ENCODE data around the gene TCF7. TPM values are rescaled to one million over a fixed set of nuclear protein-coding genes. Genes with fewer than 3 reads are reported as not detected.

TCF7 gene
- polyA plus RNA-seq, 2 of the 4 experiments (the other 2 are of a cell fraction): 2.8 to 10.1 TPM

DNA sequence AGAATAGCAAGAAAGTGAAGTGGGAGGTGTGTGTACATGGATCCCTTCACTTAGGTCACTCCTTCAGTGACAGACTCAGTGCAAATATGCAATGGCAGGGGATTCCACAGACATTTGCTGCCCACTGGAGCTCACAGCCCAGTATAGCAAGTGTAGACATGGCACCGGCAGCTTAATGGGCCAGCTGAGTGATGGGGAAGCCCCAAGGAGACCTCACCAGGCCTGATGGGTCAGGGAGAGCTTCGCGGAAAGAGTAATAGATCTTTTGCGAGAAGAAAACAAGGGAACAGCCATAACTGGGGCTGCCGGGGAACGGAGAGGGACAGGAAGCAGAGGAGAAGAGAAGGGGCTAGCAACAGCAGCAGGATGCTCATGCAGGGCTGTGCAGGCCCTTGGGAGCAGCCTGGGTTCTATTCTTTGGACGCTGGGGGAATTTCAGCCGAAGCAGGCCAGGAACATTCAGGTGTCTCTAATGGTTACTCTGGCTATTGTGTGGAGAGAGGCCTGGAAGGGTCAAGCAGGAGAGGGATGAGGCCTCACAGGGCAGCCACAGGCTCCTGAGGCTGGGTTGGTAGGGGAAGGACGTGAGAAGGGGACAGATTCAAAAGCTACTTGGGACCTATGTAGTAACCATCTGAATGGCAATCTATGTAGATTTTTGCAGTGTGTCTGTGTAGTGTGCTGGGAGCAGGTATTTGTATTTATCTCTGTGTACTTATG lies 27.0 kb downstream of the TCF7 start (continued):
- TF ChIP-seq TP53 (CRISPR knock-in tag; IDR thresholded peaks at IDR 0.05): no peak
- no peak for TF ChIP-seq CBX8 (IDR thresholded peaks at IDR 0.05)

- 96% methylated on average over 4 of the region's 5 CpGs for WGBS (ENCODE audit: missing lambda C conversion rate)
- Histone ChIP-seq H3K4me2 (no peak overlapping the region), H3K9me3 (no peaks in the 10 kb centered on the region), H3K4me1 (peaks cover 21% of the 10 kb centered on the region), H3K27ac (no peak overlapping the region), H3K4me3 (no peak overlapping the region)
- FAIRE-seq (no peak), DNase-seq (ENCODE audit: low read depth in 1 of 2, low spot score in 1 of 2) (no peak), ATAC-seq (no peak)
- ChIA-PET POLR2A (no interaction called here), CTCF (interaction anchor here (1.8 to 20.9 kb wide), 8 partner anchors 8 to 115 kb away, joined by 7 to 546 read pairs (median 20); no protein-coding TSS in a partner anchor)
- TF ChIP-seq USF2 (IDR thresholded peaks at IDR 0.05) (no peak), BHLHE40 (IDR thresholded peaks at IDR 0.05; ENCODE audit: low read depth, low read length) (no peak), CHD2 (IDR thresholded peaks at IDR 0.05; ENCODE audit: low read length, partially characterized antibody) (no peak), SREBF2 (IDR thresholded peaks at IDR 0.05) (no peak), HOXB13 (CRISPR knock-in tag; IDR thresholded peaks at IDR 0.05; ENCODE audit: low read depth) (no peak), HOXB5 (CRISPR knock-in tag; IDR thresholded peaks at IDR 0.05) (no peak), PHF8 (IDR thresholded peaks at IDR 0.05; ENCODE audit: borderline replicate concordance, low read depth) (no peak), CBX8 (IDR thresholded peaks at IDR 0.05) (no peak), KDM5A (IDR thresholded peaks at IDR 0.05) (no peak), RNF2 (IDR thresholded peaks at IDR 0.05; ENCODE audit: borderline replicate concordance, low read depth) (no peak), CHD4 (IDR thresholded peaks at IDR 0.05; ENCODE audit: borderline replicate concordance) (no peak), TP53 (CRISPR knock-in tag; IDR thresholded peaks at IDR 0.05) (no peak), CTCF (IDR thresholded peaks at IDR 0.05) (no peak), RARB (CRISPR knock-in tag; IDR thresholded peaks at IDR 0.05) (no peak), MAFK (IDR thresholded peaks at IDR 0.05; ENCODE audit: partially characterized antibody) (no peak), TFCP2L1 (CRISPR knock-in tag; IDR thresholded peaks at IDR 0.05) (no peak)
- TF ChIP-seq, protein P1, sequence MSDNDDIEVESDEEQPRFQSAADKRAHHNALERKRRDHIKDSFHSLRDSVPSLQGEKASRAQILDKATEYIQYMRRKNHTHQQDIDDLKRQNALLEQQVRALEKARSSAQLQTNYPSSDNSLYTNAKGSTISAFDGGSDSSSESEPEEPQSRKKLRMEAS (IDR thresholded peaks at IDR 0.05): no peak
- TF ChIP-seq, protein P2, sequence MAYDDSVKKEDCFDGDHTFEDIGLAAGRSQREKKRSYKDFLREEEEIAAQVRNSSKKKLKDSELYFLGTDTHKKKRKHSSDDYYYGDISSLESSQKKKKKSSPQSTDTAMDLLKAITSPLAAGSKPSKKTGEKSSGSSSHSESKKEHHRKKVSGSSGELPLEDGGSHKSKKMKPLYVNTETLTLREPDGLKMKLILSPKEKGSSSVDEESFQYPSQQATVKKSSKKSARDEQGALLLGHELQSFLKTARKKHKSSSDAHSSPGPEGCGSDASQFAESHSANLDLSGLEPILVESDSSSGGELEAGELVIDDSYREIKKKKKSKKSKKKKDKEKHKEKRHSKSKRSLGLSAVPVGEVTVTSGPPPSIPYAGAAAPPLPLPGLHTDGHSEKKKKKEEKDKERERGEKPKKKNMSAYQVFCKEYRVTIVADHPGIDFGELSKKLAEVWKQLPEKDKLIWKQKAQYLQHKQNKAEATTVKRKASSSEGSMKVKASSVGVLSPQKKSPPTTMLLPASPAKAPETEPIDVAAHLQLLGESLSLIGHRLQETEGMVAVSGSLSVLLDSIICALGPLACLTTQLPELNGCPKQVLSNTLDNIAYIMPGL (CRISPR knock-in tag; IDR thresholded peaks at IDR 0.05; ENCODE audit: borderline replicate concordance): no peak
Measured at GRCh38 chr5:134142052-134142451, 27.6 kb downstream of the TCF7 start.

DNA sequence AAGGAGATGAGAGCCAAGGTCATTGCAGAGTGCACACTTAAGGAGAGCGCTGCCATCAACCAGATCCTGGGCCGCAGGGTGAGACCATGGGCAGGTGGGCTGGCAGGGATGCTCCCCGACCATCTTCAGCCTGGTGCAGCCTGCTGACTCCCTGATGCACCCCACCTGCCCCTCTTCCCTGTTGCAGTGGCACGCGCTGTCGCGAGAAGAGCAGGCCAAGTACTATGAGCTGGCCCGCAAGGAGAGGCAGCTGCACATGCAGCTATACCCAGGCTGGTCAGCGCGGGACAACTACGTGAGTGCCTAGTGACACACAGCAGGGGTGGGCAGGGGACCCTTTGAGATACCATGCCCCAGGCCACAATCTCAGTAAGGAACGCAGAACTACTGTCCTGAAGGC lies 28.3 kb downstream of the TCF7 start:
- DNase-seq (ENCODE audit: low read depth in 1 of 2, low spot score in 1 of 2) (no peak), ATAC-seq (no peak), FAIRE-seq (no peak)
- no peak overlapping the region for H3K27ac ChIP-seq
- POLR2A ChIA-PET: no interaction called here
- CTCF ChIA-PET: interaction anchor here (1.2 to 20.9 kb wide), 5 partner anchors 11 to 108 kb away, joined by 3 to 546 read pairs (median 32); no protein-coding TSS in a partner anchor
- 94% methylated on average over 11 of the region's 12 CpGs for WGBS (ENCODE audit: missing lambda C conversion rate)
- H3K4me3 ChIP-seq: no peak overlapping the region
- TF ChIP-seq HOXB13 (CRISPR knock-in tag; IDR thresholded peaks at IDR 0.05; ENCODE audit: low read depth) (no peak), CHD2 (IDR thresholded peaks at IDR 0.05; ENCODE audit: low read length, partially characterized antibody) (no peak), PBX3 (IDR thresholded peaks at IDR 0.05) (no peak), JUNB (IDR thresholded peaks at IDR 0.05) (no peak), EHMT2 (IDR thresholded peaks at IDR 0.05; ENCODE audit: low read depth) (no peak), BHLHE40 (IDR thresholded peaks at IDR 0.05; ENCODE audit: low read depth, low read length) (no peak), NR3C1 (IDR thresholded peaks at IDR 0.05) (no peak), HEYL (CRISPR knock-in tag; IDR thresholded peaks at IDR 0.05) (no peak), SMC3 (IDR thresholded peaks at IDR 0.05) (no peak), FOSB (CRISPR knock-in tag; IDR thresholded peaks at IDR 0.05) (no peak), NFE2L2 (conservative IDR thresholded peaks at IDR 0.05; ENCODE audit: low read length) (no peak), RCOR1 (IDR thresholded peaks at IDR 0.05; ENCODE audit: low read depth, low read length) (no peak)
- no peak overlapping the region for H3K4me2 ChIP-seq
- no peaks in the 10 kb centered on the region for H3K9me3 ChIP-seq
- peaks cover 23% of the 10 kb centered on the region for H3K4me1 ChIP-seq
